NCI-H345 (cell line): ENCODE data around the gene HEXD.

Experiments used
- DNase-seq: peaks from one replicate; lab custom pipeline; 2025; lab: John Stamatoyannopoulos, UW

Gene HEXD

GRCh38 chr17:82415336-82415735 is 2.8 kb upstream of the HEXD start:
- no peak for DNase-seq

- no peak for DNase-seq
Observed at GRCh38 chr17:82415786-82416185, 2.4 kb upstream of the HEXD start.

DNA sequence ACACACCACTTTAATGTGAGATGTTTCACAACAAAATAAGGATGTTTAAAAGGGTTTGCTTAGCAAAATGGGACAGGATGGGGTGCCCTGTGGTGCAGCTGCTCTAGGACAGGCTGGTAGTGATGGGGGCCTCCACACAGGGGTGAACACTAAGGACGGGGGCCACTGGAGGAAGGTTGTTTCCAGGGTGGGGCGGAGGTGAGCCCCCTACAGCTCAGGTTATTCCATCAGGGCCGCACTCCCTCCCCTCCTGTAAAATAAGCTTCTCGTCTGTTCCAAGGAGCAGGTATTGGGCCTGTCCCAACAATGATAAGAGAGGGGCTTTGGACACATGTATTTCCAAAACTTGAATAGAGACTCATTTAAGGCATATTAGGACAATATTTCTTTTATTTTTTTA is 1.9 kb upstream of the HEXD start:
- no peak for DNase-seq

- no peak for DNase-seq
Observed at GRCh38 chr17:82416771-82417170, 1.4 kb upstream of the HEXD start.

GRCh38 chr17:82419540-82419939 is 1.4 kb downstream of the HEXD start:
- DNase-seq: no peak

DNA sequence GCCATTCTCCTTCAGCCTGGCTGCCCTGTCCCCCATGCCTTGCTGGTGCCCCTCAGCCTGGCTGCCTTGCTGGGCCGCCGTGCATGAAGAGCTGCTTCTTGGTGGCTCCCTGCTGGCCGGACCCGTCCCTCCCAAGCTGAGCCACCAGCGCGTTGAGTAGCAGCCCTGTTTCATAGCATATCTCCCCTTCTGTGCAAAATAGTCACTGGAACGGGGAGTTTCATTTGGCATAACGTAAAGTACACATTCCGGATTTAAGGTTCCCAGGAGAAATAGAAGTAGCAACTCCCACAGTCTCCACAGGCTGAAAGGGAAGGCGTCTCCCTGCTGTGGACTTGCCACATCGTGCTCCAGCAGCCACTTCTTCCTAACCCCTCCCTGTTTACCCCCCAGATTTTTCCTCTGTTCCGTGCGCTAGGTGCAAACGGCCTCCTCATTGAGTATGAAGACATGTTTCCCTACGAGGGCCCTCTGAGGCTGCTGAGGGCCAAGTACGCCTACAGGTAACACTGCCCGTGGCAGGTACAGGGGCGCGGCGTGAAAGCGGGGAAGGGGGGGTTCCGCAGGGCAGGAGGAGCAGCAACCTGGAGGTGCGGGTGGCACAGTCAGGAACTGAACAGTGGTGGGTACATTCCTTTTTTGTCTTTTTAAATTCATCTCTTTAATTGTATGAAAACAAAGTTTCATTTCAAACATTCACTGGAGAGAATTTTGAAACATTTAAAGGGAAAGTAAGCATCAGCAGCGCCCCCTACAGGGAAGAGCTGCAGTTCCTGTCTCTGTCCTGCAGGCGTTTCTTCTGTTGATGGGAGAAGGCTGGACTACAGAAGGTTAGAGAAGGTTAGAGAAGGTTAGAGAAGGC is 6.1 kb downstream of the HEXD start:
- peak; percentile 17 for DNase-seq

DNA sequence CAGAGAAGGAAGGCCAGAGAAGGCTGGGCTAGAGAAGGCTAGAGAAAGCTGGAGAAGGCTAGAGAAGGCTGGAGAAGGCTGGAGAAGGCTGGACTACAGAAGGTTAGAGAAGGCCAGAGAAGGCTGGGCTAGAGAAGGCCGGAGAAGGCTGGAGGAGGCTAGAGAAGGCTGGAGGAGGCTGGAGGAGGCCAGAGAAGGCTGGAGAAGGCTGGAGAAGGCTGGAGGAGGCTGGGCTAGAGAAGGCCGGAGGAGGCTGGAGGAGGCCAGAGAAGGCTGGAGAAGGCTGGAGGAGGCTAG is 6.7 kb downstream of the HEXD start:
- DNase-seq: no peak

DNA sequence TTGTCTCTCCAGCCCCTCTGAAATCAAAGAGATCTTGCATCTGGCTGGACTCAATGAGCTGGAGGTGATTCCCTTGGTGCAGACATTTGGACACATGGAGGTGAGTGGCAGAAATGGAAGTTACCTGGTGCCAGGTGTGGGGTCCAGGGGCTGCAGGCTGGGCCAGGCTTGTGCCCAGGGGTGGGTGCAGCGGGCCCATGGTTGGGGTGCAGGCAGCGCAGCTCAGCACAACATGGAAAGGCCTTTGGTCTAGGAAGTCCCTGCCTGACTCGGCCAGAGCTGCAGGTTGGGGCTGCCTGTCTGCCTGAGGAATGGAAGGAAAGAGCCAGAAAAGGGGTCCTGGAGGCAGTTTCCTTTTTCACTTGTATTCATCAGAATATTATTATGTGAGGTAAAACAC is 10.4 kb downstream of the HEXD start:
- DNase-seq: no peak

DNA sequence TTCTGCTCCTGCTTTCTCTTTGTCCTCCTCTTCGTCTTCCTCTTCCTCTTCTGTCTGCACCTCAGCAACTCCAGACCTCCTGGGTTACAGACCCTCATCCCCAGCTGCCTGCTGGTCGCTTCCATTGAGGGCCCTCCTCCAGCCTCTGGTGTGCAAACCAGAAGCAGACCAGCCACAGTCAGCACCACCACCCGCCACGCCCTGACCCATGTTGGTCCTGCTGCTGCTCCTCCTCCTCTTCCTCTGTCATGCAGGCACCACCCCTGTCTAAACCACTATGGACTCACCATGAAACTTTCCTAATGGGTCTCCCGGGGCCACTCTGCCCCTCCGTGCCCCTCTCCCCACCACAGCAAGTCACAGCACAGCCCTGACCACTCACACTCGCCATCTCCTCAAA is 11.7 kb downstream of the HEXD start:
- no peak for DNase-seq

GRCh38 chr17:82432017-82432416 is 13.9 kb downstream of the HEXD start:
- no peak for DNase-seq

GRCh38 chr17:82433560-82434215 is 15.5 kb downstream of the HEXD start:
- no peak for DNase-seq

GRCh38 chr17:82434216-82434565 is 16.0 kb downstream of the HEXD start:
- DNase-seq: no peak

GRCh38 chr17:82435103-82435502 is 17.0 kb downstream of the HEXD start:
- no peak for DNase-seq

GRCh38 chr17:82435601-82436583 is 17.7 kb downstream of the HEXD start:
- DNase-seq: no peak

GRCh38 chr17:82436601-82437324 is 18.6 kb downstream of the HEXD start:
- DNase-seq: no peak

- DNase-seq: no peak
Observed at GRCh38 chr17:82437325-82437668, 19.1 kb downstream of the HEXD start.

- DNase-seq: no peak
Observed at GRCh38 chr17:82438401-82439193, 20.4 kb downstream of the HEXD start.

- DNase-seq: no peak
Observed at GRCh38 chr17:82439194-82439828, 21.2 kb downstream of the HEXD start.

DNA sequence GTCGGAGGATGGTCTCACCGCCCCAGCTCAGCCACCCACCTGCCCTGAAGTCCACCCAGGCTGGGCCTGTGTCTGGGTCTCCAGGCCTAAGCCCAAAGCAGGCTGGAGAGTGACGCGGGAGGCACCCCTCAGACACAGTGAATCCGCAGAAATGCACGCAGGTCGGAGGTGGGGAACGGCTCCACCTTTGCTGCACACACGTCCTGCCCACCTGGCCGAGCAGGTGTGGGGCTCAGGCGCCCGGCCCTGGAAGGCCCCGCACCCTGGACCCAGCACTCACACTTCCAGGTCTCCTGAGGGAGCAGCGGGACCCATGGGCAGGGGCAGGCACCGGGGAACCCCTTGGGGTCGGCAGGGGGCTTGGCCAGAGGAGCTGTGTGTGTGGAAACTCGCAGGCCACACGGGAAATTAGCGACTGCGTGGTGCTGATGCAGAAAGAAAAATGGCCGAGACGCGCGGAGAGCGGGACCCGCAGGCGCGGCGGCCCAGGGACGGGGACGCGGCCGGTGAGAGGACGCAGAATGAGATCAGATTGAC is 21.8 kb downstream of the HEXD start:
- DNase-seq: no peak

DNA sequence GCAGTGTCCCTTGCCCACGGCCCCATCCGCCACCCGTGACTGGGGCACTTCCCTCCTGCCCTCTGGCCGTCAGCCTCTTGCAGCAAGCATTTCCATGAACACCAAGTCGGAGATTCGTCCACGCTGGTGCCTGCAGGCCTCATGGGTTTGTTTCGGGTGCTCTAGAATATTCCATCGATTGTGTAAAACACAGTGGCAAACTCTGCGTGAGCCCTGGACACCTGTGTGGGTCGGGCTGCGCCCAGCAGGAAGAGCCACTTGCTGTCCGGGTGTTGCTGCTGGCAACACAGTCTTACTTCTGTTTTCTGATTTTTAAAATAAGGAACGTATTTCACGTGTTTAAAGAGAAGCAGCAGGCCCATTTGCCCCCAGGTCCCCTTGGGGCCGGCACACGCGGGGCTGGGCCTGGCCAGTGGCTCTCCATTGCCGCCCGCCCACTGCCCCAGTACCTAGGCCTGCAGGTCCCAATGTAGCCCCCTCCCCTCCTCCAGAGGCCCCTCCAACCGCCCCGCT is 22.4 kb downstream of the HEXD start:
- no peak for DNase-seq
